ENCODE measurements around the gene CARD11. TPM values are rescaled to one million over a fixed set of nuclear protein-coding genes. Genes with fewer than 3 reads are reported as not detected.

The CARD11 gene
- total RNA-seq, 1 donor from 2014 or later: 5.8 TPM

DNA sequence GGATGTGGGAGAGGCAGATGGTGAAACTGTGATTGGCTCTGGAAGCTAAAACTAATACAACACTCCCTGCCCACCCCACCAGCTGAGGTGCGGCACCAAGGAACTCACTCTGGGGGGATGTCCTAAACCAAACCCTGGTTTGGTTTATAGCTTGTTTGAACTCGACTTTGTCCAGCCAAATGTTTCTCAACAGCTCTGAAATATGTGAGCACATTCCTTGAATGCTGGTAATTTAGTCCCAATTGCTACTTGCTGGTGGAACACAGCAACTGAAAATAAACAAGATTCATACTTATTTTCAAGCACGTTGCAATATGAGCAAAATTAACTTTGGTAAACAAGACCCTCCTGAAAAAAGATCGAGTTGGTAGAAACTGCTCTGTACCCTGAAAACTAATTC, 39.7 kb upstream of the CARD11 start:
- Histone ChIP-seq H3K27ac (no peak overlapping the region), H3K36me3 (no peaks in the 10 kb centered on the region), H3K27me3 (no peaks in the 10 kb centered on the region), H3K9me3 (no peaks in the 10 kb centered on the region), H3K4me1 (no peaks in the 10 kb centered on the region), H3K4me3 (no peak overlapping the region)
- TF ChIP-seq, protein P1, sequence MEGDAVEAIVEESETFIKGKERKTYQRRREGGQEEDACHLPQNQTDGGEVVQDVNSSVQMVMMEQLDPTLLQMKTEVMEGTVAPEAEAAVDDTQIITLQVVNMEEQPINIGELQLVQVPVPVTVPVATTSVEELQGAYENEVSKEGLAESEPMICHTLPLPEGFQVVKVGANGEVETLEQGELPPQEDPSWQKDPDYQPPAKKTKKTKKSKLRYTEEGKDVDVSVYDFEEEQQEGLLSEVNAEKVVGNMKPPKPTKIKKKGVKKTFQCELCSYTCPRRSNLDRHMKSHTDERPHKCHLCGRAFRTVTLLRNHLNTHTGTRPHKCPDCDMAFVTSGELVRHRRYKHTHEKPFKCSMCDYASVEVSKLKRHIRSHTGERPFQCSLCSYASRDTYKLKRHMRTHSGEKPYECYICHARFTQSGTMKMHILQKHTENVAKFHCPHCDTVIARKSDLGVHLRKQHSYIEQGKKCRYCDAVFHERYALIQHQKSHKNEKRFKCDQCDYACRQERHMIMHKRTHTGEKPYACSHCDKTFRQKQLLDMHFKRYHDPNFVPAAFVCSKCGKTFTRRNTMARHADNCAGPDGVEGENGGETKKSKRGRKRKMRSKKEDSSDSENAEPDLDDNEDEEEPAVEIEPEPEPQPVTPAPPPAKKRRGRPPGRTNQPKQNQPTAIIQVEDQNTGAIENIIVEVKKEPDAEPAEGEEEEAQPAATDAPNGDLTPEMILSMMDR (IDR thresholded peaks at IDR 0.05): no peak
- intact Hi-C loops (cut with DNase I): no loop called here
- DNase-seq (no peak), ATAC-seq (no peak)

DNA sequence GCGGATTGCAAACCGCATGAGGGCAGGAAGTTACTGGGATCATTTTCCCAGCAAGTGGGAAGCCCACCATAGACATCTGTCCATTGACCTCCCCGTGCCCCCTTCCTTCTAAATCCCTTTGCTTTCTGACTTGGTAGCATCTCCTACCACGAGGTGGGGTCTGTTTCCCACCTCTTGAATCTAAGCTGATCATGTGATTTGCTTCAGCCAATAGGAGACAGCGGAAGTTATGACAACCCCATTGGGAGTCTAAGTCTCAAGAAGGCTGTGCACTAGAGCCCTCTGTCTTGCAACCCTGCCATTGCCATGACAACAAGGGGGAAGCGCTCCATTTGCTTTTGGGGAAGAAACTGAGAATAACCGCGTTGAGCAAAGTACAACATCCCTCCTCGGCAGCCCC, 39.2 kb upstream of the CARD11 start:
- DNase-seq: no peak
- H3K4me3 ChIP-seq: no peak overlapping the region
- H3K36me3 ChIP-seq: no peaks in the 10 kb centered on the region
- no peaks in the 10 kb centered on the region for H3K27me3 ChIP-seq
- H3K9me3 ChIP-seq: no peaks in the 10 kb centered on the region
- intact Hi-C loops (cut with DNase I): no loop called here
- H3K27ac ChIP-seq: no peak overlapping the region
- ATAC-seq: no peak
- TF ChIP-seq, protein P1 (IDR thresholded peaks at IDR 0.05): no peak
- H3K4me1 ChIP-seq: no peaks in the 10 kb centered on the region

DNA sequence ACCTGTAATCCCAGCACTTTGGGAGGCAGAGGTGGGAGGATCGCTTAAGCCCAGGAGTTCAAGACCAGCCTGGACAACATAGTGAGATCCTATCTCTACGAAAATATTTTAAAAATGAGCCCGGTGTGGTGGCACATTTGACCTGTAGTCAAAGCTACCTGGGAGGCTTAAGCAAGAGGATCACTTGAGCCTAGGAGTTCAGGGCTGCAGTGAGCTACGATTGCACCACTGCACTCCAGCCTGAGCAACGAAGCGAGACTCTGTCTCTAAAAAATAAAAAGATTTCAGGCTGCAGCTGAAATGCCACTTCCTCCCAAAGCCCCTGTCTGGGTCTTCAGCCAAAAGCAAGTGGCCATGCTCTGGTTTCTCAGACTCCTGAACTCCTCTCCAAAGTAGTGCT, 38.7 kb upstream of the CARD11 start:
- TF ChIP-seq, protein P1 (IDR thresholded peaks at IDR 0.05): no peak
- intact Hi-C loops (cut with DNase I): no loop called here
- ATAC-seq (no peak), DNase-seq (no peak)
- no peak overlapping the region for H3K27ac ChIP-seq
- no peaks in the 10 kb centered on the region for H3K9me3 ChIP-seq
- no peaks in the 10 kb centered on the region for H3K27me3 ChIP-seq
- H3K4me3 ChIP-seq: no peak overlapping the region
- H3K4me1 ChIP-seq: no peaks in the 10 kb centered on the region
- no peaks in the 10 kb centered on the region for H3K36me3 ChIP-seq

DNA sequence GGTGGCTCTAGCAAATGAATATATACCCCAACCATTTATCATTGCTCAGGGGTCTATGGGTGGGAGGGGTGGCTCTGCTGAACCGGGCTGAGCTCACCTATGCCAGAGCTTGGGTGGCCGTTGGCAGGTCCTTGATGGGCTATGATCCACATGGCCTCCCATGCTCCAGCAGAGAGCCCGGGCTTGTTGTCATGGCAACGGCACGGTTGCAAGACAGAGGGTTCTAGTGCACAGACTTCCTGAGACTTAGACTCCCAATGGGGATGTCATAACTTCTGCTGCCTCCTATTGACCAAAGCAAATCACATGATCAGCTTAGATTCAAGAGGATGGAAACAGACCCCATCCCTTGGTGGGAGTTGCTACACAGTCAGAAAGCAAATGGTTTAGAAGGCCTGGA, 36.4 kb upstream of the CARD11 start:
- Histone ChIP-seq H3K9me3 (peaks cover 4% of the 10 kb centered on the region), H3K27me3 (no peaks in the 10 kb centered on the region), H3K4me3 (no peak overlapping the region), H3K36me3 (no peaks in the 10 kb centered on the region), H3K27ac (no peak overlapping the region), H3K4me1 (no peaks in the 10 kb centered on the region)
- TF ChIP-seq, protein P1 (IDR thresholded peaks at IDR 0.05): no peak
- intact Hi-C loops (cut with DNase I): no loop called here
- no peak for ATAC-seq
- no peak for DNase-seq

DNA sequence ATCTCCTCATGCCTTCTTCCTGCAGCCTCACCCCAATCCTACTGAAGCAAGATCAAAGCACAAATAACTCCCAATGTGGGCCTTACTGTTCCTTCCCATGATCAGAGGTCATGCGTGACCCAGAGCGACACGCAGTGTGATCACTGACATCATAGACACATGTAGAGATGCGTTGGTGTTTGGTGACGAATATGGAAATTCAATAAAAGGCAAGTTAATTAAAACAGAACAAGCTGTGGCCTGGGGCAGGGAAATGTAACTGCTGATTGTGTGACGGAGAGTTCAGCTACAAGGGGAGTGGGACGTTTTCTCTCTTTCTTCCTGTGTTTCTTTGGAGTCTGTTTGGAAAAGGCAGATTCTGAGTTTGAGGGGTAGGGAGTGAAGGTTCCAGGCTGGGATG, 34.8 kb upstream of the CARD11 start:
- H3K4me3 ChIP-seq: no peak overlapping the region
- H3K27me3 ChIP-seq: no peaks in the 10 kb centered on the region
- TF ChIP-seq, protein P1 (IDR thresholded peaks at IDR 0.05): no peak
- intact Hi-C loops (cut with DNase I): no loop called here
- H3K4me1 ChIP-seq: no peaks in the 10 kb centered on the region
- DNase-seq (no peak), ATAC-seq (no peak)
- H3K27ac ChIP-seq: no peak overlapping the region
- peaks cover 4% of the 10 kb centered on the region for H3K9me3 ChIP-seq
- H3K36me3 ChIP-seq: no peaks in the 10 kb centered on the region

DNA sequence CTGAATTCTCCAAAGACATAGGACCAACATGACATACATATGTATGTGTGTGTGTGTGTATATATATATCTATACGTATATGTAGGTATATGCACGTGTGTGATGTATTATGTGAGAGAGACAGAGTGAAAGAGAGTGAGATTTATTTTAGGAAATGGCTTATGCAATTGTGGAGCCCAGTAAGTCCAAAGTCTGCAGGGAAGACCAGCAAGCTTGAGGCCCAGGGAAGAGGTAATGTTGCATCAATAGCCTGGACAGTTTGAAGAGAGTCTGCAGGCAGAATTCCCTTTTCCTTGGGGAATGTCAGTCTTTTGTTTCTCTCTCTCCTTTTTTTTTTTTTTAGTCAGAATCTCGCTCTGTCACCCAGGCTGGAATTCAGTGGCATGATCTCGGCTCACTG, 33.0 kb upstream of the CARD11 start:
- Histone ChIP-seq H3K4me3 (no peak overlapping the region), H3K27me3 (no peaks in the 10 kb centered on the region), H3K4me1 (no peaks in the 10 kb centered on the region), H3K27ac (no peak overlapping the region), H3K36me3 (no peaks in the 10 kb centered on the region), H3K9me3 (peaks cover 4% of the 10 kb centered on the region)
- no peak for ATAC-seq
- TF ChIP-seq, protein P1 (IDR thresholded peaks at IDR 0.05): no peak
- intact Hi-C loops (cut with DNase I): no loop called here
- no peak for DNase-seq

Measured in upper lobe of right lung (tissue), 1 donor.